Esophagus squamous epithelium (tissue), 5 donors: Measurements from ENCODE around the gene CRYBA4. TPM values are rescaled to one million over a fixed set of nuclear protein-coding genes. Genes with fewer than 3 reads are reported as not detected.

Source experiments
- DNase-seq: peaks from one replicate; lab custom pipeline; 2025; lab: John Stamatoyannopoulos, UW
- H3K27ac ChIP-seq, 4 donors: fragments of 200-600 bp; sonication (generic); one replicate each; pipeline ENCODE4 v1.5.1; 2016 to 2019; ENCODE audit warnings: mild to moderate bottlenecking in 1 of 4
- H3K27me3 ChIP-seq, 4 donors: fragments of 200-600 bp; sonication (generic); 1 replicate in 3 of 4; 2 replicates in 1 of 4; pipeline versions ENCODE4 v1.5.1 to v1.6.0; 2017 to 2021; ENCODE audit warnings: antibody characterized with exemption in 1 of 4
- H3K36me3 ChIP-seq, 3 donors: fragments of 200-600 bp; sonication (generic); one replicate each; pipeline ENCODE4 v1.5.1; 2016 to 2019
- H3K4me1 ChIP-seq, 3 donors: fragments of 200-600 bp; sonication (generic); one replicate each; pipeline ENCODE4 v1.5.1; 2017 to 2019
- H3K4me3 ChIP-seq, 4 donors: fragments of 200-600 bp; sonication (generic); 1 replicate in 3 of 4; 2 replicates in 1 of 4; pipeline ENCODE4 v1.5.1; 2016 to 2019; ENCODE audit warnings: mild to moderate bottlenecking in 2 of 4, moderate library complexity in 1 of 4
- H3K9me3 ChIP-seq, 3 donors: fragments of 200-600 bp; sonication (generic); one replicate each; pipeline ENCODE4 v1.5.1; 2016 to 2019
- CTCF ChIP-seq, 6 experiments: fragments of 450-650 bp in 4 of 6; fragments of 200-600 bp in 2 of 6; sonication (generic) in 2 of 6; IDR thresholded peaks; one replicate each; pipeline ENCODE4 v1.5.1; 2016 to 2019; ENCODE audit warnings: antibody characterized with exemption in 6 of 6, mild to moderate bottlenecking in 4 of 6, moderate library complexity in 4 of 6
- POLR2A ChIP-seq, 4 donors: fragments of 450-650 bp; IDR thresholded peaks; one replicate each; pipeline ENCODE4 v1.6.1; 2017; ENCODE audit warnings: antibody characterized with exemption in 4 of 4, mild to moderate bottlenecking in 4 of 4, moderate library complexity in 3 of 4
- WGBS, 2 donors: methylation state at CpG; one replicate each; pipeline ENCODE4 v1.1.5; 2018; 5-methylcytosine and 5-hydroxymethylcytosine counted together
- intact Hi-C: fragments of 100-400 bp; cut with DNase I; formaldehyde crosslinking; loops from one replicate; pipeline ENCODE4 v1.15.0; 2022
- total RNA-seq, 4 donors: library from RNA; depleted of rRNA; stranded (reverse); fragments of >200 nt; gene quantifications; one replicate each; pipeline ENCODE4 v1.1.0, GENCODE V29; 2016
- donor health status: DM: yes; HTN: yes; CAD: no.

CRYBA4 gene
- total RNA-seq, 4 donors from 2014 or later, result not detected

GRCh38 chr22:26663374-26663923, 41.7 kb downstream of the CRYBA4 start:
- Histone ChIP-seq H3K27me3 (peaks cover 0 to 75% (median under 1%) of the 10 kb centered on the region in 4 donors), H3K9me3 (no peaks in the 10 kb centered on the region), H3K4me1 (peaks cover 7 to 10% (median 9%) of the 10 kb centered on the region in 3 donors), H3K4me3 (no peak overlapping the region), H3K27ac (no peak overlapping the region), H3K36me3 (no peaks in the 10 kb centered on the region)
- intact Hi-C loops, result no loop called here
- 75 to 84% methylated on average over 9 of the region's 9 CpGs for WGBS, 2 donors
- TF ChIP-seq CTCF (IDR thresholded peaks at IDR 0.05) (no peak), POLR2A (IDR thresholded peaks at IDR 0.05) (no peak)
- DNase-seq, result no peak

- no peak for DNase-seq
- Histone ChIP-seq H3K9me3 (no peaks in the 10 kb centered on the region), H3K4me1 (peaks cover 0 to 8% (median under 1%) of the 10 kb centered on the region in 3 donors), H3K27ac (no peak overlapping the region), H3K27me3 (peaks cover 0 to 60% (median 0%) of the 10 kb centered on the region in 4 donors), H3K36me3 (no peaks in the 10 kb centered on the region), H3K4me3 (no peak overlapping the region)
- TF ChIP-seq POLR2A (IDR thresholded peaks at IDR 0.05) (no peak), CTCF (IDR thresholded peaks at IDR 0.05) (no peak)
- WGBS, 2 donors, result 0 to 9% methylated on average over 2 to 3 of the region's 4 CpGs
- intact Hi-C loops, result no loop called here
Observed at GRCh38 chr22:26665813-26666231, 44.1 kb downstream of the CRYBA4 start.

DNA sequence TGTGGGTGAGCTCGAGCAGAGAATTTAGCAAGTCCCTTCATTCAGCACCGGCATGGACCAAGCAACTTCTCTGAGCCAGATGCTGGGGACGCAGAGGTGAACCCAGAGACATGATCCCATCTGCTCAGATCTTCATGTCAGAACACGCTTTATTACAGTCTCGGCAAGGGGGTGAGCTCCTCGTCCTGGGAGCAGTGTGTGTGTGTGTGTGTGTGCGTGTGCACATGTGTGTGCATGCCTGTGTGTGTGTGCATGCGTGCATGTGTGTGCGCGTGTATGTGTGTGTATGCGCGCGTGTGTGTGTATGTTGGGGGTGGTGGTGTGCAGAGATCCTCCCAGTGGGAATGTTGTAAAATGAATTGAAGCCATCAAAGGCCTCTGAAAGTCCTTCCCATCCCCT, 45.4 kb downstream of the CRYBA4 start:
- 61 to 72% methylated on average over 9 to 11 of the region's 13 CpGs for WGBS, 2 donors

DNA sequence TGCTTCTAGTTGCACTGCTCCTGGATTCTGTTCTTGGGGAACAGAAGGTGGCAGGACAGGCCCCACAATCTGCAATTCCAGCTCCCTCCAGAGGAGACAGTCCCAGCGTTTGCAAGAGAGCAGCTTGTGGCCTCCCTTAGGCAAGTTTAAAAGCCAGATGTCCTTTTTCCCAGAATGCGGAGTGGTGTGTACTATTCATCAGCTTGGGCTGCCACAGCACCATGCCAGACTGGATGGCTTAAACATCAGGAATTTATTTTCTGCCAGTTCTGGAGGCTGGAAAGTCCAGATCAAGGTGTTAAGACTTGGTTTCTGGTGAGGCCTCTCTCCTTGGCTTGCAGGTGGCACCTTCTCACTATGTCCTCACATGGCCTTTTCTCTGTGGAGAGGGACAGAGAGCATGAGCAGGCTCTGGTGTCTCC, 47.3 kb downstream of the CRYBA4 start:
- no peaks in the 10 kb centered on the region for H3K9me3 ChIP-seq
- H3K27me3 ChIP-seq, result peaks cover 0 to 35% (median 0%) of the 10 kb centered on the region in 4 donors
- TF ChIP-seq CTCF (IDR thresholded peaks at IDR 0.05) (peak in 4 of 6 experiments; percentile 24 to 54 (median 48)), POLR2A (IDR thresholded peaks at IDR 0.05) (no peak)
- no peak overlapping the region for H3K27ac ChIP-seq
- intact Hi-C loops, result no loop called here
- H3K4me3 ChIP-seq, result no peak overlapping the region
- whole genome bisulfite sequencing, 2 donors, result 34% methylated on average over 2 of the region's 2 CpGs; no CpG with 5 or more reads in 1 of the 2 donors
- peaks cover 26 to 40% (median 27%) of the 10 kb centered on the region in 3 donors for H3K4me1 ChIP-seq
- no peak for DNase-seq
- H3K36me3 ChIP-seq, result no peaks in the 10 kb centered on the region

More for the DNA sequence above, 45.4 kb downstream of the CRYBA4 start:
- Histone ChIP-seq H3K9me3 (no peaks in the 10 kb centered on the region), H3K27me3 (peaks cover 0 to 52% (median 0%) of the 10 kb centered on the region in 4 donors), H3K4me3 (no peak overlapping the region), H3K27ac (no peak overlapping the region), H3K36me3 (no peaks in the 10 kb centered on the region), H3K4me1 (peaks cover 12 to 21% (median 13%) of the 10 kb centered on the region in 3 donors)
- TF ChIP-seq CTCF (IDR thresholded peaks at IDR 0.05), result no peak
- no peak for TF ChIP-seq POLR2A (IDR thresholded peaks at IDR 0.05)
- intact Hi-C loops, result no loop called here
- no peak for DNase-seq

DNA sequence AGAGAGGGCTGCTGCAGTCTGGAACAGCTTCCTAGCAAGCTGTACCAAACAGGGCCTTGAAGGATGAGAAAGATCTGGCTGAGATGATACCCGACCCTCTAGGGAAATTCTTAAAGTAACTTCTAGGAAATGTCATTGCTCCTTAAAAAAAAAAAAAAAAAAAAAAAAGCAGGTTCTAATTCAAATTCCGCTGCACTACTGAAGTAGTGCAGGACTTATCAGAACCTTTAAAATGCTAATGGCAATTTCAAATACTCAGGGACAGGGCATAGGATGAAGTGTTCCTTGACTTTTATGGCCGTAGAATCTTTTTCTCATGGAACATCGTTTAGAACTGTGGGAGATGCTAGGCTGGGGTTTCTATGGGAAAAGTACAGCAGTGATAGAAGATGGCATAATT, 48.7 kb downstream of the CRYBA4 start:
- Histone ChIP-seq H3K4me1 (peaks cover 33 to 54% (median 41%) of the 10 kb centered on the region in 3 donors), H3K27me3 (peaks cover 0 to 29% (median 0%) of the 10 kb centered on the region in 4 donors), H3K27ac (no peak overlapping the region), H3K36me3 (no peaks in the 10 kb centered on the region), H3K9me3 (no peaks in the 10 kb centered on the region), H3K4me3 (no peak overlapping the region)
- TF ChIP-seq CTCF (IDR thresholded peaks at IDR 0.05) (no peak), POLR2A (IDR thresholded peaks at IDR 0.05) (no peak)
- intact Hi-C loops, result no loop called here
- DNase-seq, result no peak
- 74% methylated on average over 4 of the region's 4 CpGs for WGBS, 2 donors
